HG02678 (cell line): ENCODE data around the gene DTD1.

ENCODE experiments used
- ATAC-seq: cut with Tn5 transposase; IDR thresholded peaks from one replicate; pipeline ENCODE4 v1.9.1; 2021; ENCODE audit warnings: mild to moderate bottlenecking, moderate library complexity; ENCODE audit not compliant: unreplicated experiment

Gene DTD1

DNA sequence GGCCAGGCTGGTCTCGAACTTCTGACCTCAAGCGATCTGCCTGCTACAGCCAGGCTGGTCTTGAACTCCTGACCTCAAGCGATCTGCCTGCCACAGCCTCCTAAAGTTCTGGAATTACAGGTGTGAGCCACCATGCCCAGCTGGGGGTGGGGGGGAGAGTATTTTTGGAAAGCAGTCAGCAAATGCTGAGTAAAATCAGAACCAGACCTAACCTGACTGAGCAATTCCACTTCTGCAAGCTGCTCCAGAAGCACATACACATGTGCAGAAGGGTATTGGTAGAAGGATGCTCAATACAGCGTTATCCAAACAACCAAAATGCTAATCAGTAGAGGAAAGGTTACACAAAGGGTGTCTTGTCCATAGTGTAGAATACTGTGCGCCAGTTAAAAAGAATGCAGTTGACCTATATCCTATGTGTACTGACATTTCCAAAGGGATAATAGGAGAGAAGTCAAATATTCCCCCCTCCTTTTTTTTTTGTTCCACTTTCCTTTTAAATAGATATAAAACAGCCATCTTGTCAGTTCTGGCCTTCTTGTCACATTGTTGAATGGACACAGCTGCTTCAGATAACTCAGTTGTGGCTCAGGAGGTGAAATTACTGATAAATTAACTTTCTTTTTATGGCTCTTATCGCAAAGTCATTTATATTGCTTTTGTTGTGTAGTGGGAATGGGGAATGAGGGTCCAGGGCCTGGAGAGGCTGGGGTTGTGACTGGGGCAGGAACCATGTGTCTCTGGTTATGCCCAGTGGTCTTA lies 74.6 kb downstream of the DTD1 start:
- ATAC-seq: no peak

GRCh38 chr20:18663932-18664331 lies 76.1 kb downstream of the DTD1 start:
- ATAC-seq: no peak

DNA sequence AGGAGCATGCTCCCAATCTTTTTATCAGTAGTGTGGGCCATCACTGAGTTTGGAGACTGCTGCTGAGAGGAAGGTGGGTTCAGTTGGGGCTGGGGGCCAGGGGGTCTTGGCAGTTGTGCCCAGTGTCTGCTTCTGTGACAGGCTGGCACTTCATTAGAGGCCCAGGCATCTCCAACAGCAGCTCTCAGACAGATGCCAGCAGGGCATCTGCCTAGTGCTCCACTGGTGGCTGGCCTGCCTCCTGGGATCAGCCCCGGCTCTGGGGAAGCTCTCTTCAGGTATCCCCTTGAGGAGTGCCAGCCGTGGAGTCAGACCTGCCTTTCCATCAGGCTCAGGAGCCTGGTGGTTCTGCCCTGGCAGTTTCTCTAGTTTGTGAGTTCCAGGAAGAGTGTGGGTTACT lies 77.3 kb downstream of the DTD1 start:
- ATAC-seq: no peak

DNA sequence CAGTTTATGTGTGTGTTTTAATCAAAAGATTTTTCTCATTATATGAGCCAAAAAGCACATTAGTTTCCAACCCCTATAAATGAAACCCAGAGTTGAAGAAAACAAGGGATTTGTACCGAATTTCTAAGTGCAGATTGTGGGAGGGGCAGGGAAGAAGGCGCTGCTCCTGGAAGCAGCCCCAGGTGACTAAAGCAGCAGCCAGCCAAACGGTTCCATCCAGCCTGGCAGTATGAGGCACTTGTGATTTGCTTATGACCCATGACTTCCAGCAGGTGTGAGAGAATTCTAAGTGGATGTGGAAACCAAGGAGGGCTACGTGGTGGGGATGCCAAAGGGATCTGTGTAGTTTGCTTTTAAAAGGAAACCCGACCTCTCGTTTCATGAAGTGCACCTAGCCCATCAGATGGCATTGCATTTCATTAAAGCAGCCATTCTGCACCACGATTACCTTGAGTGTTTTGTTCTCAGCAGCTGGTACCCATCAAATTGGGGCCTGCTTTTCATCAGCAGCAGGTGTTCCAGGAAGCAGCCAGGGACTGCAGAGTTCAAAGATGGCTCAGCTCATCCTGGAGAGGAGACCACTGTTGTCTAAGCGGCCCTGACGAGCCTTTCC lies 79.1 kb downstream of the DTD1 start:
- ATAC-seq: no peak

GRCh38 chr20:18669241-18670019 lies 81.6 kb downstream of the DTD1 start:
- ATAC-seq: no peak

DNA sequence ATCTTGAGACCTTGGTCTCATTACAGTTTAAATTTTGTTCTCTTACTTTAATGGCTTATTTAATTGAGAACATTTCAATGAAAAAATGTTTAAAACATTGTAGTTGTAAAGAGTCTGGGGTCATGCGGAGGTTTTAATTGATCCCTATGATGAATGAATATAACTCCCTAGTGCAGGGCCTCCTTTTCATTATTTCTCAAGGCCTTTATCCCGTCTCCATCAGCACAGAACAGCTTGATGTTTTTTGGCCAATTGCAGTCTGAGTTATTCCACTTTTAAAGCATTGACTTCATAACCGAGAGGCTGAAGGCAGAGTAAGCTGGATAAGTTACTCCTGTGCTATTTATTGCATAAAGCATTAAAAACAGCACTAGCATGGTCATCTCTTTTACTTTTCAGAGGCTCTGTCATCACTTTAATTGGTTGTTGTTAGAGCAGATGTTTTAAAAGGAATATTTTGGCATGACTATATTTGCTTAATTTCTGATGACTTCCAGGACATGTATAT lies 83.4 kb downstream of the DTD1 start:
- no peak for ATAC-seq

GRCh38 chr20:18672834-18673233 lies 85.0 kb downstream of the DTD1 start:
- ATAC-seq: no peak

DNA sequence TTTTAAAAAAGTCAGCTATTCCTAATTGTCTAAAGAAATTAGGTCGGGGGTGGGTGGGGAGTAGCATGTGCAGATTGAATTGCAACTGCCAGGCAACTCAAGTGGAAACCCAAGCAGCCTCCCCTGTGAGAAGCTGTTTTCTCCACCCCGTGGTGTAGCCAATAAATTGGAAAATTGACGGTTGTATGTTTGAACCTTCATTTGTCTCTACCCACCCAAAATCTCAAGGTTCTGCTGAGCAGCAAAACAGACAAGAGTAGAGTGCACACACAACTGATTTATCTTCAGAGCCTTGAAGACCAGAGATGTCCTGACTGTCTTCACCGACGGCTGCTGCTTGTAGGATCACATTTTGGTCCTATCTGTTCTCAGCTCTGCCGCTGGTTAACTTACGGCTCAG lies 88.5 kb downstream of the DTD1 start:
- ATAC-seq: no peak

- ATAC-seq: no peak
These were observed 89.3 kb downstream of the DTD1 start for GRCh38 chr20:18677126-18677525.

DNA sequence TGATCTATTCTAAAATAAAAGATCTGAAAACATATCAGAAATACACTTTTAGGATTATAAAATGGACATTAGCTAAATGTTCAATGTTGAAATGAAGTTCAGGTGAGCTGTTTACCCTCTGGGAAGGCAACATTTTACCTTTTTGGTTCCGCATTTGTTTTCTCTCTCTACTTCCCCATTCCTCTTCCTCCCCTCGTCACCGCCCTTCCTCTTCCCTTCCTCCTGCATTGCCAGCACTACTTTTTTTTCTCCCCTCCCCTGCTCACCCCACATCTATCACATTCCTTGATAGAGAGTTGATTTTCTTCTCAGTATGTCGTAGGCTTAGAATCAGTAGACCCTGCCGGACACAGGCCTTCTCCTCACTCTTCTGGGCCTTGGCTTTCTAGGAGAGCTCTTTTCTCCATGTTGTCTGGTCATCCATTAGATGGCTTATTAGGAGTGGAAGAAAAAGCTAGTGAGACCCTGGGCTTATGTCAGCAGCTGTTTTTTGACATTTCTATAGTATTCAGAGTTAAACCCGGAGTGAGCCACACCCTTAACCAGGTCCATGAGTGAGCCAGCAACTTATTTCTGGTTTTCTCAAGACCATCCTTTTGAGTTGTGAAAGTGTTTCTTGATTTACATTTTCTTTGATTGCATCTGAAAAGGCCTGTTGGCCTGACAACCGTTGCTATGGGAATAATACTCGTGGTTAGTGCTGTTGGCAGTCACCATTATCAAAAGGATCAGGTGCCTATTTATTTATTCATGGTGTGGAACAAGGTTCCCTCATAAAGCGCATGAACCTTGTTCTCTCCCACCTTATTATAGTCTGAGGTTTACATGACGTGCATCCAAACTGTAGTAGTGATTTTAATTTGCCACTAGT lies 90.9 kb downstream of the DTD1 start:
- peak; percentile 47 for ATAC-seq

DNA sequence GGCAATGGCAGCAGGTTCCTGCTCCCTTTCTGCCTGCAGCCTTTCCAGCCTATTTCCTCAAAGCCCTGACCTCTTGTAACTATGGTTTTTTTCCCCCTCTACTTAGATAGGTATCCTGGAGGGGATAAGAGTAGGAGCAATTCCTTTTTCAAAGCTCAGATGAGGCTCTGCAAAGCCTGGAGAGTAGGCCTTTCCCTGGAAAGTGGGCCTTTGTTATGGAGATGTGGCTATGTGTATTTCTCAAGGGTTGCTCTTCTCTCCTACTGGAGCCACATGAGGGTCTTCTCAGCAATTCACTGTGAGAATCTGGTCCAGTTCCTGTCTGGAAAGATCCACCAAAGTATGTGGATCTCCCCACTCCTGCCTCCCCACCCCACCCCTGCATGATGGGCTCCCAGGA lies 96.0 kb downstream of the DTD1 start:
- no peak for ATAC-seq

- ATAC-seq: no peak
These were observed 96.9 kb downstream of the DTD1 start for GRCh38 chr20:18684775-18685174.

GRCh38 chr20:18685406-18685805 lies 97.6 kb downstream of the DTD1 start:
- no peak for ATAC-seq

DNA sequence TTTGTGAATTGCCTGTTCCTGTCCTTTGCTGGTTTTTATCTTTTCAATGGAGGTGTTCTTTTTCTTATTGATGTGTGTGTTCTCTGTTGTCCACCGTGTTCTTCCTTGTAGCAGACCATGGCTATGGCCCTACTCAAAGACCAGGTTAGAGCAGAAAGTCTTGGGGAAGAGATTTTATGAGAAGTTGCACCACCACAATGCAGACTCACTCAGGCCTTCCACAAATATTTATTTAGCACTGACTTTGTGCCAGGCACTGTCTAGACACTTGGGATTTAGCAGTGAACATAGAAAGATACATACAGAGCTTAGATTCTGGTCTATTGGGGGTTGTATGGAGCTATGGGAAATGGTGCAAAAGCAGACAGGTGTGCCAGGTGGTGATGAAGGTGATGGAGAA lies 98.8 kb downstream of the DTD1 start:
- ATAC-seq: no peak

GRCh38 chr20:18688676-18689075 lies 100.8 kb downstream of the DTD1 start:
- ATAC-seq: no peak

DNA sequence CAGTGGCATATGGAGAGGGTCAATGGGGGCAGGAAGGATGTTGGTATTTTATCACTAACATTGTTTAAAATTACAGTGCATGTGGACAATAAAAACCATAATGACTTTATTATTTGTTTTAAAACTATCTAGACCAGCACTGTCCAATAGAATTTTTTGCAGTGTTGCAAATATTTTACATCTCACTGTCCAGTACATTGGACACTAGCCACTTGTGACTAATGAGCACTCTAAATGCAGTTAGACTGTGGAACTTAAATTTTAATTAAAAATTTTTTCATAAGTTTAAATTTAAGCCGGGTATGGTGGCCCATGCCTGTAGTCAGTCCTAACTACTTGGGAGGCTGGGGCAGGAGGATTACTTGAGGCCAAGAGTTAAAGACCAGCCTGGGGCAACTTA lies 101.7 kb downstream of the DTD1 start:
- ATAC-seq: no peak

DNA sequence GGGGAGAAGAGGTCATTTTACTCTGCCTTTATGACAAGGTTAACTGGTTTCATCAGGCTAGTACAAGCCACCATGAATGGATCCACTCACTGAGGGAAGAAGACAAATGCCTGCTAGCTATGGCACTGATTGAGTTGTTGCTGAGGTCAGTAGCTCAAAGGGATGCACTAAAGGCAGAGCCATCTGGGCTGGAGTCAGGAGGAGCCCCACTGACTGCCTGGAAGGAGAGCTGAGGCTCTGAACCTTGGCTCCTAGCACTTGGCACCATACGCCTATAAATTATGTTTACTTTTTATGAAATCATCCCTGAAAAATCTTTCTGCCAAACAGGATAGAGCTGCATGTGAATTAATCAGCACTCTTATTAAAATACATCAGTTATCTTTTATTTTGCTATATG lies 104.6 kb downstream of the DTD1 start:
- ATAC-seq: no peak

DNA sequence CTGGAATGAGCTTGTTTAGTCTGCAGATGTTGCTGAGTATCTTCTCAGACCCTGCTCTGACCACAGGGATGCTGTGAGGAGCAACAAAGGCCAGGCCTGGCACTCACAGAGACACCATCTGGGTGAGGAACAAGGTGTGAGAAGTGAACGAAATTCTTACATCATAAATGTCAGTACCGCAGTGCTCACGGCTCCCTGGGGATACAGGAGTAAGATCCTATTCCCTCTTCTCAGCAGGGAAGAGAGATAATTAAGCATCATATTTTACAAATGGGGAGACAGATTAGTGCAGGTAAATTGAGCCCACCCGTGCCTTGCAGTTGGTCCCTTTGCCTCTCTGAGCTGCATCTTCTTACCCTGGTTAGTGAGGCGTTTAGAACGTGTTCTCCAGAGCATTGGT lies 106.2 kb downstream of the DTD1 start:
- no peak for ATAC-seq

GRCh38 chr20:18695175-18695574 lies 107.3 kb downstream of the DTD1 start:
- ATAC-seq: no peak

DNA sequence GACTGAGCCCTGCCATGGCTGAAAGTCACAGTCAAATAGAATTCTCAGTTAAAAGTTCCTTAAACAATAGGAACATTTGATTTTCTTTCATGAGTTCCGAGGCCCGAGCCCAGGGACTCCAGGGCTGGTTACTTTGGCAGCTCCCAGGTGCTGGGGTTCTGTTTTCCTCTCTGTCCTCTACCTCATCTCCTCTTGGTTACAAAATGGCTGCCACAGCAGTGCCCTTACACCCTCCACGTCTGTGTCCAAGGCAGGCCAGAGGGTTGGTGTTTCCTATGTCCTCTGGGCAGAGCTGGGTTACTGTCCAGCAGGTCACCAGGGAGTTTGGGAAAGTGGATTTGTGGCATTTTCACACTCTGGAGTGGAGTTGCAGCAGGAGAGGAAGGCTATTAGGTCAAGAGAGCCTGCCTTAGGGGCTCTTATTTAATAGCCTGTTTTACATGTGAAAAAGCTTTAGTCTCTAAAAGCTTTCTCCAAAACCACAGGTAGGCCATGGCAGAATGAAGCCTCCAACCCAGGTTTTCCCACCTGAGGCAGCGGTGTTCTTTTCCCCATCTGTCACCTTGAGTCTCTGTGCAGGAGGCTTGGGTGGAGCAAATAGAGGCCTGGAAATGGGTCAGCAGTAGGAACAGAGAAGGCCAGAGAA lies 111.0 kb downstream of the DTD1 start:
- no peak for ATAC-seq
